Measurements from ENCODE around the gene EID2.

DNA sequence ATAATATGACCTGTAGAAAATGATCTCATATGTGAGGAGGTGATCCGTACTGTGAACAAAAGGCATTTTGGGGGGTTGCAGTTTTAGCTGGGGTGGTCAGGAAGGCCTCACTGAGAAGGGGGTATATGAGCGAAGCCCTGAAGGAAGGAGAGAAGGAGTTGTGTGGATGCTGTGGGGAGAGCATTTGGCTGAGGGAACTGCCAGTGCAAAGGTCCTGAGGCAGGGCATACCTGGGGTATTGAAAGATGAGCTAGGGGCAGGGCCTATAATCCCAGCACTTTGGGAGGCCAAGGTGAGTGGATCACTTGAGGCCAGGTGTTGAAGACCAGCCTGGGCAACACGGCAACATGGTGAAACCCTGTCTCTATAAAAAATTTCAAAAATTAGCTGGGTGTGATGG, 22.5 kb downstream of the EID2 start:
- TF ChIP-seq, protein P1, sequence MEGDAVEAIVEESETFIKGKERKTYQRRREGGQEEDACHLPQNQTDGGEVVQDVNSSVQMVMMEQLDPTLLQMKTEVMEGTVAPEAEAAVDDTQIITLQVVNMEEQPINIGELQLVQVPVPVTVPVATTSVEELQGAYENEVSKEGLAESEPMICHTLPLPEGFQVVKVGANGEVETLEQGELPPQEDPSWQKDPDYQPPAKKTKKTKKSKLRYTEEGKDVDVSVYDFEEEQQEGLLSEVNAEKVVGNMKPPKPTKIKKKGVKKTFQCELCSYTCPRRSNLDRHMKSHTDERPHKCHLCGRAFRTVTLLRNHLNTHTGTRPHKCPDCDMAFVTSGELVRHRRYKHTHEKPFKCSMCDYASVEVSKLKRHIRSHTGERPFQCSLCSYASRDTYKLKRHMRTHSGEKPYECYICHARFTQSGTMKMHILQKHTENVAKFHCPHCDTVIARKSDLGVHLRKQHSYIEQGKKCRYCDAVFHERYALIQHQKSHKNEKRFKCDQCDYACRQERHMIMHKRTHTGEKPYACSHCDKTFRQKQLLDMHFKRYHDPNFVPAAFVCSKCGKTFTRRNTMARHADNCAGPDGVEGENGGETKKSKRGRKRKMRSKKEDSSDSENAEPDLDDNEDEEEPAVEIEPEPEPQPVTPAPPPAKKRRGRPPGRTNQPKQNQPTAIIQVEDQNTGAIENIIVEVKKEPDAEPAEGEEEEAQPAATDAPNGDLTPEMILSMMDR (conservative IDR thresholded peaks at IDR 0.05; ENCODE audit: low read length) = no peak
- TF ChIP-seq EZH2phosphoT487 (IDR thresholded peaks at IDR 0.05; ENCODE audit: borderline replicate concordance, low read depth, low read length) = no peak

Measured in OCI-LY7 (cell line).